Measurements from ENCODE around the gene MVP. TPM values are rescaled to one million over a fixed set of nuclear protein-coding genes. Genes with fewer than 3 reads are reported as not detected.
A peak's percentile ranks its signal among the peaks of the same experiment; 100 is the strongest.

Gene MVP
- total and polyA plus RNA-seq, 8 donors, result 12.5 to 280 (median 19.7) TPM

DNA sequence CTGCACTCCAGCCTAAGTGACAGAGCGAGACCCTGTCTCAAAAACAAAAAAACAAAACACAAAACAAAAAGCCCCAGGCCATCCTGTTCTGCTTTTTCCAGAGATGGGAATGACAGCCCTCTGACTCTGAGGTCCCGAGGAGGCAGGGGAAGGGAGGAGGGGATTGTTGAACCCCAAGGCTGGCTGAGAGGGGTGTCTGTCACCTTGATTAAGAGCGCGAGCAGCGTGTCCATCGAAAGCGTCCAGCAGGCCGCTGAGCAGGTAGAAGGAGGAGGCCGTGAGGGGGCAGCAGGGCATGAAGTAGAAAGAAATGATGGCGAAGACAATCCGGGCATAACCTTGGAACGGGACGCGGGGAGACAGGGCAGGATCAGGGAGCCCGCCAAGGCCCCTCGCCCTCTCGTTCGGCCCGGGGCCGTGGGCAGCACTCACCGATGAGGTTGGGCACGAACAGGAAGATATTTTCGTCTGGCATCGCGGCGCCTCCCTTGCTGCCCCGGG lies 42.2 kb downstream of the MVP start:
- H3K36me3 ChIP-seq, result peaks cover 0 to 30% of the 10 kb centered on the region in 2 donors
- intact Hi-C loops (cut with DNase I), result loop anchor here in 1 of 2 donors (10.0 kb wide), 1 partner anchor 62 kb away; the partner anchor contains the start of gene KCTD13
- H3K27me3 ChIP-seq, result no peaks in the 10 kb centered on the region
- TF ChIP-seq, protein P1, sequence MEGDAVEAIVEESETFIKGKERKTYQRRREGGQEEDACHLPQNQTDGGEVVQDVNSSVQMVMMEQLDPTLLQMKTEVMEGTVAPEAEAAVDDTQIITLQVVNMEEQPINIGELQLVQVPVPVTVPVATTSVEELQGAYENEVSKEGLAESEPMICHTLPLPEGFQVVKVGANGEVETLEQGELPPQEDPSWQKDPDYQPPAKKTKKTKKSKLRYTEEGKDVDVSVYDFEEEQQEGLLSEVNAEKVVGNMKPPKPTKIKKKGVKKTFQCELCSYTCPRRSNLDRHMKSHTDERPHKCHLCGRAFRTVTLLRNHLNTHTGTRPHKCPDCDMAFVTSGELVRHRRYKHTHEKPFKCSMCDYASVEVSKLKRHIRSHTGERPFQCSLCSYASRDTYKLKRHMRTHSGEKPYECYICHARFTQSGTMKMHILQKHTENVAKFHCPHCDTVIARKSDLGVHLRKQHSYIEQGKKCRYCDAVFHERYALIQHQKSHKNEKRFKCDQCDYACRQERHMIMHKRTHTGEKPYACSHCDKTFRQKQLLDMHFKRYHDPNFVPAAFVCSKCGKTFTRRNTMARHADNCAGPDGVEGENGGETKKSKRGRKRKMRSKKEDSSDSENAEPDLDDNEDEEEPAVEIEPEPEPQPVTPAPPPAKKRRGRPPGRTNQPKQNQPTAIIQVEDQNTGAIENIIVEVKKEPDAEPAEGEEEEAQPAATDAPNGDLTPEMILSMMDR (IDR thresholded peaks at IDR 0.05), result no peak
- H3K4me1 ChIP-seq, result peaks cover 9 to 24% of the 10 kb centered on the region in 2 donors
- peak overlapping the region; percentile 84 to 87 for H3K27ac ChIP-seq
- ATAC-seq, result peak; percentile 37
- H3K9me3 ChIP-seq, result no peaks in the 10 kb centered on the region
- peak overlapping the region; percentile 81 to 86 for H3K4me3 ChIP-seq
- DNase-seq, result no peak

DNA sequence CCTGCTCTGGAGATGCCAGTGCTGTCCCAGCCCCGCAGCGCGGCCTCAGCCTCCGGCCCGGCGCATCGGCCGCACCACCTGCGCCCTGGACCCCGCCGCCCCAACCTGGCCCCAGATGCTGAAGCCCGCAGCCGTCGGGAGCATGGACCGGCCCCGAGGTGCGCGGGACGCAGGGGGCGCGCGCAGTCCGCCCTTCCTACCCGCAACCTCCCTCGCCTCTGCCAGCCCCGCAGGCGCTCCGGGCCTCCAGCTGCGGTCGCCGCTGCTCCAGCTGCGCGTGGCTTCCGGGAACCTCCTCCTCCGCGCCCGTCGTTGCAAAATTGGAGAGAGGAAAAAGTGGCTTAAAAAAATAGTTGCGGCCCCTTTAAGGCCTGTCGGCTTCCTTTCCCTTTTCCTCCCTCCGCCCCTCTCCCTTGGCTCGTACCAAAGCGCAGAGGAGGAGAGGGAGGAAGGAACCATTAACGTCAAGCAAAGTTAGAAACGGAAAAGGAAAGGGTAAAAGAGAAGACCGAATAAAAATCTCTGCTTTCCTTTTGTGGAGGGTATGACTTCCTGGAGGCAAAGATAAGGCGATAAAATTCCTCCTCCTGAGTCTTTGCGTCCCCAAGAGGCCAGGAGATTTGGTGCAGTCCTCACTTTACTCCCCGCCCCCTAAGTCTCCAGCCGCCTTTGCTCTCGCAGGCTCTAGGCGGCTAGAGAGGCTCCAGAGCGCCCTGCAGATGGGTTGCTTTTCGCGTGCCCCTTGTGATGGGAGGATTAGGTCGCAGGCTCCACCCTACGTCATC lies 42.8 kb downstream of the MVP start, which contains the start of gene CDIPT:
TSS of gene CDIPT (minus strand) at position 343 of the 785 bp plus-strand sequence. CDS start 369 bp downstream, outside the sequence.
- Histone ChIP-seq H3K27ac (peak within 1 kb of the TSS; percentile 84 to 87), H3K9me3 (no peaks in the 10 kb centered on the region), H3K4me1 (peaks cover 9 to 24% of the 10 kb centered on the region in 2 donors), H3K36me3 (peaks cover 0 to 30% of the 10 kb centered on the region in 2 donors), H3K4me3 (peak within 1 kb of the TSS; percentile 81 to 86), H3K27me3 (no peaks in the 10 kb centered on the region)
- peak; percentile 94 to 97 (median 96) for DNase-seq
- intact Hi-C loops (cut with DNase I), result loop anchor here in 1 of 2 donors (10.0 kb wide), 1 partner anchor 62 kb away; the partner anchor contains the start of gene KCTD13
- TF ChIP-seq, protein P1 (IDR thresholded peaks at IDR 0.05), result peak; percentile 29 to 62
- peak; percentile 99 for ATAC-seq

DNA sequence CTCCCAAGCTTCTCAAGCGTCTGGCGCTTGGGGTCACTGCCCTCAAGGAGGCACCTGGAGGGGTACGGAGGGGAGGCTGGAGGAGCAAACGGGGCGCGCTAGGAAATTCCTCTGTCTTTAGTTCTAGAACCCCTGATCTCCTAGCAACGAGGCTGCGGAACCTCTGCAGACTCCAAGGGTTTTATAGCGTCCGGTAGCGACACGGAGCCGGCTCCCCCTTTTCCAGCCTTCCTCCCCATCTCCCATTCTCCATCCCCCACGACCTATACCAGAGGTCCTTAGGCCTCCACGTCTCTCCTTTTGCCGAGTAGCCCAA lies 43.4 kb downstream of the MVP start:
- intact Hi-C loops (cut with DNase I), result loop anchor here in 1 of 2 donors (10.0 kb wide), 1 partner anchor 61 kb away; the partner anchor contains the start of gene KCTD13
- H3K27ac ChIP-seq, result peak overlapping the region; percentile 84 to 87

DNA sequence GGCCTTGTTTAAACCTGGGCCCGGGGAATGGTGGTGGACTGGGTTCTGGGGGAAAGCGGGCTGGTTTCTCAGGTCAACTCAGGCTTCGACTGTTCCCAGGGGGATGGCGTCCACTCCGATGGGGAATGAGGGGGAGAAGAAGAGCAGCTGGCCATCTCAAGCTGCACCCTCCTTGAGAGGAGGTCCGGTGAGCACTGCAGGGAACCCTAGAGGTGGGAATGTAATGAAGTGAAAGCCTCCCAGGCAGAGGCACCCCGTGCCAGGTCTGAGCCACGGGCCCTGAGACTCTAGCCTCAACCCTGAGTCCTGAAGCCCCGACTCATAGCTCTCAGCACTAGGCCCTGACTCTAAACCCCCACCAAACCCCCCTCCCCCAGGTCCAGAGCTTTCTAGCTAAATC lies 43.9 kb downstream of the MVP start:
- Histone ChIP-seq H3K36me3 (peaks cover 0 to 19% of the 10 kb centered on the region in 2 donors), H3K27ac (no peak overlapping the region), H3K4me1 (peaks cover 9 to 24% of the 10 kb centered on the region in 2 donors), H3K27me3 (no peaks in the 10 kb centered on the region), H3K9me3 (no peaks in the 10 kb centered on the region), H3K4me3 (no peak overlapping the region)
- ATAC-seq (no peak), DNase-seq (no peak)
- TF ChIP-seq, protein P1 (IDR thresholded peaks at IDR 0.05), result no peak
- intact Hi-C loops (cut with DNase I), result loop anchor here in 1 of 2 donors (10.0 kb wide), 1 partner anchor 61 kb away; the partner anchor contains the start of gene KCTD13

More for the DNA sequence above, 43.4 kb downstream of the MVP start:
- DNase-seq (no peak), ATAC-seq (no peak)
- no peaks in the 10 kb centered on the region for H3K9me3 ChIP-seq
- peaks cover 0 to 25% of the 10 kb centered on the region in 2 donors for H3K36me3 ChIP-seq
- H3K4me3 ChIP-seq, result peak overlapping the region in 1 of 2 donors; percentile 81
- peaks cover 9 to 24% of the 10 kb centered on the region in 2 donors for H3K4me1 ChIP-seq
- H3K27me3 ChIP-seq, result no peaks in the 10 kb centered on the region
- TF ChIP-seq, protein P1 (IDR thresholded peaks at IDR 0.05), result no peak
